Measurements from ENCODE around the gene NELL1.

The NELL1 gene

GRCh38 chr11:20715931-20716330 lies 46.5 kb downstream of the NELL1 start:
- H4K20me1 ChIP-seq (ENCODE audit: insufficient read depth, low read length, poor library complexity, severe bottlenecking) = no peaks in the 10 kb centered on the region
- no peaks in the 10 kb centered on the region for H3K79me2 ChIP-seq (ENCODE audit: insufficient read depth, low read length)
- H3K4me1 ChIP-seq (ENCODE audit: insufficient read depth, low read length, poor library complexity, severe bottlenecking) = no peaks in the 10 kb centered on the region
- H3K9me2 ChIP-seq (replicated peaks; ENCODE audit: low read depth, low read length) = no peaks in the 10 kb centered on the region
- no peaks in the 10 kb centered on the region for H3K36me3 ChIP-seq (ENCODE audit: insufficient read depth, low read length)
- TF ChIP-seq EZH2phosphoT487 (IDR thresholded peaks at IDR 0.05; ENCODE audit: borderline replicate concordance) = no peak
- no peak overlapping the region for H3K9ac ChIP-seq (ENCODE audit: low read depth, low read length, poor library complexity, severe bottlenecking)
- H3K27me3 ChIP-seq (ENCODE audit: insufficient read depth, low read length, poor library complexity, severe bottlenecking) = no peaks in the 10 kb centered on the region
- H3K9me3 ChIP-seq (ENCODE audit: insufficient read depth, low read depth, low read length) = no peaks in the 10 kb centered on the region
- no peak overlapping the region for H3K4me2 ChIP-seq (ENCODE audit: low read depth, low read length, poor library complexity, severe bottlenecking)
- no peak overlapping the region for H2AFZ ChIP-seq (ENCODE audit: low read length)
- no peak overlapping the region for H3K4me3 ChIP-seq (ENCODE audit: low read length, poor library complexity, severe bottlenecking)
- H3F3A ChIP-seq (ENCODE audit: low read depth) = no peaks in the 10 kb centered on the region

- H3K36me3 ChIP-seq (ENCODE audit: insufficient read depth, low read length) = no peaks in the 10 kb centered on the region
- no peaks in the 10 kb centered on the region for H3F3A ChIP-seq (ENCODE audit: low read depth)
- TF ChIP-seq CTCF (conservative IDR thresholded peaks at IDR 0.05; ENCODE audit: low read length) (no peak), EZH2phosphoT487 (IDR thresholded peaks at IDR 0.05; ENCODE audit: borderline replicate concordance) (no peak)
- no peaks in the 10 kb centered on the region for H4K20me1 ChIP-seq (ENCODE audit: insufficient read depth, low read length, poor library complexity, severe bottlenecking)
- H3K4me1 ChIP-seq (ENCODE audit: insufficient read depth, low read length, poor library complexity, severe bottlenecking) = no peaks in the 10 kb centered on the region
- H2AFZ ChIP-seq (ENCODE audit: low read length) = no peak overlapping the region
- no peaks in the 10 kb centered on the region for H3K27me3 ChIP-seq (ENCODE audit: insufficient read depth, low read length, poor library complexity, severe bottlenecking)
- H3K9ac ChIP-seq (ENCODE audit: low read depth, low read length, poor library complexity, severe bottlenecking) = no peak overlapping the region
- no peaks in the 10 kb centered on the region for H3K79me2 ChIP-seq (ENCODE audit: insufficient read depth, low read length)
- no peak overlapping the region for H3K4me2 ChIP-seq (ENCODE audit: low read depth, low read length, poor library complexity, severe bottlenecking)
- no peaks in the 10 kb centered on the region for H3K9me3 ChIP-seq (ENCODE audit: insufficient read depth, low read depth, low read length)
- H3K4me3 ChIP-seq (ENCODE audit: low read length, poor library complexity, severe bottlenecking) = no peak overlapping the region
- H3K9me2 ChIP-seq (replicated peaks; ENCODE audit: low read depth, low read length) = no peaks in the 10 kb centered on the region
Measured at GRCh38 chr11:20719821-20720220, 50.4 kb downstream of the NELL1 start.

- Histone ChIP-seq H3K9me2 (replicated peaks; ENCODE audit: low read depth, low read length) (no peaks in the 10 kb centered on the region), H4K20me1 (ENCODE audit: insufficient read depth, low read length, poor library complexity, severe bottlenecking) (no peaks in the 10 kb centered on the region), H3K9ac (ENCODE audit: low read depth, low read length, poor library complexity, severe bottlenecking) (no peak overlapping the region), H3K9me3 (ENCODE audit: insufficient read depth, low read depth, low read length) (no peaks in the 10 kb centered on the region), H3F3A (ENCODE audit: low read depth) (no peaks in the 10 kb centered on the region), H3K4me1 (ENCODE audit: insufficient read depth, low read length, poor library complexity, severe bottlenecking) (no peaks in the 10 kb centered on the region), H3K27me3 (ENCODE audit: insufficient read depth, low read length, poor library complexity, severe bottlenecking) (no peaks in the 10 kb centered on the region), H3K4me3 (ENCODE audit: low read length, poor library complexity, severe bottlenecking) (no peak overlapping the region), H3K4me2 (ENCODE audit: low read depth, low read length, poor library complexity, severe bottlenecking) (no peak overlapping the region), H3K36me3 (ENCODE audit: insufficient read depth, low read length) (no peaks in the 10 kb centered on the region), H3K79me2 (ENCODE audit: insufficient read depth, low read length) (no peaks in the 10 kb centered on the region), H2AFZ (ENCODE audit: low read length) (no peak overlapping the region)
- TF ChIP-seq EZH2phosphoT487 (IDR thresholded peaks at IDR 0.05; ENCODE audit: borderline replicate concordance) (no peak), CTCF (conservative IDR thresholded peaks at IDR 0.05; ENCODE audit: low read length) (no peak)
Measured at GRCh38 chr11:20723366-20723765, 54.0 kb downstream of the NELL1 start.

GRCh38 chr11:20729597-20730105 lies 60.3 kb downstream of the NELL1 start:
- no peak overlapping the region for H3K9ac ChIP-seq (ENCODE audit: low read depth, low read length, poor library complexity, severe bottlenecking)
- H3K4me1 ChIP-seq (ENCODE audit: insufficient read depth, low read length, poor library complexity, severe bottlenecking) = no peaks in the 10 kb centered on the region
- no peak overlapping the region for H2AFZ ChIP-seq (ENCODE audit: low read length)
- H4K20me1 ChIP-seq (ENCODE audit: insufficient read depth, low read length, poor library complexity, severe bottlenecking) = no peaks in the 10 kb centered on the region
- H3K79me2 ChIP-seq (ENCODE audit: insufficient read depth, low read length) = no peaks in the 10 kb centered on the region
- H3K4me3 ChIP-seq (ENCODE audit: low read length, poor library complexity, severe bottlenecking) = no peak overlapping the region
- TF ChIP-seq CTCF (conservative IDR thresholded peaks at IDR 0.05; ENCODE audit: low read length) (no peak), EZH2phosphoT487 (IDR thresholded peaks at IDR 0.05; ENCODE audit: borderline replicate concordance) (no peak)
- H3K27me3 ChIP-seq (ENCODE audit: insufficient read depth, low read length, poor library complexity, severe bottlenecking) = no peaks in the 10 kb centered on the region
- no peaks in the 10 kb centered on the region for H3F3A ChIP-seq (ENCODE audit: low read depth)
- H3K9me3 ChIP-seq (ENCODE audit: insufficient read depth, low read depth, low read length) = no peaks in the 10 kb centered on the region; the same call in 1 of the 2 replicates
- H3K36me3 ChIP-seq (ENCODE audit: insufficient read depth, low read length) = no peaks in the 10 kb centered on the region
- no peaks in the 10 kb centered on the region for H3K9me2 ChIP-seq (replicated peaks; ENCODE audit: low read depth, low read length)
- no peak overlapping the region for H3K4me2 ChIP-seq (ENCODE audit: low read depth, low read length, poor library complexity, severe bottlenecking)
